Testis (tissue), 2 donors: ENCODE data around the gene UNC50.
A peak's percentile ranks its signal among the peaks of the same experiment; 100 is the strongest.

Source experiments
- POLR2A ChIP-seq: fragments of 450-650 bp; IDR thresholded peaks from one replicate; pipeline ENCODE4 v1.6.1; 2017; ENCODE audit warnings: antibody characterized with exemption, mild to moderate bottlenecking, moderate library complexity
- TF ChIP-seq, protein P1 (sequence below), 3 experiments: fragments of 450-650 bp in 2 of 3; fragments of 200-600 bp in 1 of 3; sonication (generic) in 1 of 3; IDR thresholded peaks; one replicate each; pipeline ENCODE4 v1.5.1; 2016 to 2019; ENCODE audit warnings: antibody characterized with exemption in 3 of 3, mild to moderate bottlenecking in 2 of 3, moderate library complexity in 1 of 3

DNA sequence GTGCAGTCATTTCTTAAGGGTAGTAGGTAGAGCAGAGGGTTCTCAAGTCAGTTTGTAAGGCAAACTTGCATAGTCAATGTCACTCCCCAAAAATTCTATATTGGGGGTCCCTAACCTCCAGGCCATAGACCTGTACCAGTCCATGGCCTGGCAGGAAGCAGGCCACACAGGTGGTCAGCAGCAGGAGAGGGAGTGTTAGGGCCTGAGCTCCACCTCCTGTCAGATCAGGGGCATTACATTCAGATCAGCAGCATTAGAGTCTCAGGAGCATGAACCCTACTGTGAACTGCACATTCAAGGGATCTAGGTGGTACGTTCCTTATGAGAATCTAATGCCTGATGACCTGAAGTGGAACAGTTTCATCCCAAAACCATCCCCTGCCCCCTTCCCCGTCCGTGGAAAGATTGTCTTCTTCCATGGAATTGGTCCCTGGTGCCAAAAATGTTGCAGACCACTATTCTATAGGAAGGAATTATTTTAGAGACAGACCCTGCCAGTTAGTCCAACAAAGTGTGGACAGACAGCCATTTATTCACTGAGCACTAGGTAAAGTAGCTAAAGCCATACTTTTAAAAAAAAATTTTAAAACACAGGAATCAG, 6.8 kb upstream of the UNC50 start:
- TF ChIP-seq, protein P1, sequence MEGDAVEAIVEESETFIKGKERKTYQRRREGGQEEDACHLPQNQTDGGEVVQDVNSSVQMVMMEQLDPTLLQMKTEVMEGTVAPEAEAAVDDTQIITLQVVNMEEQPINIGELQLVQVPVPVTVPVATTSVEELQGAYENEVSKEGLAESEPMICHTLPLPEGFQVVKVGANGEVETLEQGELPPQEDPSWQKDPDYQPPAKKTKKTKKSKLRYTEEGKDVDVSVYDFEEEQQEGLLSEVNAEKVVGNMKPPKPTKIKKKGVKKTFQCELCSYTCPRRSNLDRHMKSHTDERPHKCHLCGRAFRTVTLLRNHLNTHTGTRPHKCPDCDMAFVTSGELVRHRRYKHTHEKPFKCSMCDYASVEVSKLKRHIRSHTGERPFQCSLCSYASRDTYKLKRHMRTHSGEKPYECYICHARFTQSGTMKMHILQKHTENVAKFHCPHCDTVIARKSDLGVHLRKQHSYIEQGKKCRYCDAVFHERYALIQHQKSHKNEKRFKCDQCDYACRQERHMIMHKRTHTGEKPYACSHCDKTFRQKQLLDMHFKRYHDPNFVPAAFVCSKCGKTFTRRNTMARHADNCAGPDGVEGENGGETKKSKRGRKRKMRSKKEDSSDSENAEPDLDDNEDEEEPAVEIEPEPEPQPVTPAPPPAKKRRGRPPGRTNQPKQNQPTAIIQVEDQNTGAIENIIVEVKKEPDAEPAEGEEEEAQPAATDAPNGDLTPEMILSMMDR (IDR thresholded peaks at IDR 0.05) = peak; percentile 31 to 37 (median 31)
- TF ChIP-seq POLR2A = no peak
